Testis (tissue), 3 donors: ENCODE data around the gene PPARD. TPM values are rescaled to one million over a fixed set of nuclear protein-coding genes. Genes with fewer than 3 reads are reported as not detected.

Source experiments
- DNase-seq: peaks from one replicate; pipeline ENCODE4 v3.0.0-alpha.2; 2019
- H3K27ac ChIP-seq, 2 donors: fragments of 200-600 bp; sonication (generic); one replicate each; pipeline ENCODE4 v1.5.1; 2019
- H3K27me3 ChIP-seq: fragments of 200-600 bp; sonication (generic); one replicate; pipeline ENCODE4 v1.5.1; 2019
- H3K36me3 ChIP-seq: fragments of 200-600 bp; sonication (generic); one replicate; pipeline ENCODE4 v1.5.1; 2017; ENCODE audit warnings: low read depth; ENCODE audit errors: missing control alignments
- H3K4me1 ChIP-seq: fragments of 200-600 bp; sonication (generic); one replicate; pipeline ENCODE4 v1.5.1; 2019
- H3K4me3 ChIP-seq, 2 donors: fragments of 200-600 bp; sonication (generic); one replicate each; pipeline ENCODE4 v1.5.1; 2017 to 2019
- H3K9me3 ChIP-seq: fragments of 200-600 bp; sonication (generic); one replicate; pipeline ENCODE4 v1.5.1; 2017
- POLR2A ChIP-seq: fragments of 450-650 bp; IDR thresholded peaks from one replicate; pipeline ENCODE4 v1.6.1; 2017; ENCODE audit warnings: antibody characterized with exemption, mild to moderate bottlenecking, moderate library complexity
- WGBS, 2 donors: methylation state at CpG; one replicate each; pipeline ENCODE4 v1.1.5; 2018; 5-methylcytosine and 5-hydroxymethylcytosine counted together
- intact Hi-C: fragments of 100-400 bp; cut with DNase I; formaldehyde crosslinking; loops from one replicate; pipeline ENCODE4 v1.15.1; 2023; ENCODE audit warnings: low total_unique reads
- polyA plus RNA-seq: library from polyadenylated mRNA; stranded (reverse); fragments of 350-450 nt; fragmentation: Illumina TruSeq; extraction: RNeasy Lipid Tissue Mini Kit (QIAGEN cat#74804); gene quantifications from one replicate; pipeline ENCODE4 v1.2.3, GENCODE V29; 2014; ENCODE audit warnings: low read depth, low replicate concordance; ENCODE audit not compliant: insufficient read depth
- total RNA-seq, 2 donors: library from RNA; depleted of rRNA; stranded (reverse); fragments of >200 nt; gene quantifications; one replicate each; pipeline ENCODE4 v1.2.3, GENCODE V29; 2016
- TF ChIP-seq, protein P1 (sequence below), 3 experiments: fragments of 450-650 bp in 2 of 3; fragments of 200-600 bp in 1 of 3; sonication (generic) in 1 of 3; IDR thresholded peaks; one replicate each; pipeline ENCODE4 v1.5.1; 2016 to 2019; ENCODE audit warnings: antibody characterized with exemption in 3 of 3, mild to moderate bottlenecking in 2 of 3, moderate library complexity in 1 of 3

PPARD gene
- total and polyA plus RNA-seq, 3 donors from 2014 or later: 21.0 to 23.0 (median 21.5) TPM

DNA sequence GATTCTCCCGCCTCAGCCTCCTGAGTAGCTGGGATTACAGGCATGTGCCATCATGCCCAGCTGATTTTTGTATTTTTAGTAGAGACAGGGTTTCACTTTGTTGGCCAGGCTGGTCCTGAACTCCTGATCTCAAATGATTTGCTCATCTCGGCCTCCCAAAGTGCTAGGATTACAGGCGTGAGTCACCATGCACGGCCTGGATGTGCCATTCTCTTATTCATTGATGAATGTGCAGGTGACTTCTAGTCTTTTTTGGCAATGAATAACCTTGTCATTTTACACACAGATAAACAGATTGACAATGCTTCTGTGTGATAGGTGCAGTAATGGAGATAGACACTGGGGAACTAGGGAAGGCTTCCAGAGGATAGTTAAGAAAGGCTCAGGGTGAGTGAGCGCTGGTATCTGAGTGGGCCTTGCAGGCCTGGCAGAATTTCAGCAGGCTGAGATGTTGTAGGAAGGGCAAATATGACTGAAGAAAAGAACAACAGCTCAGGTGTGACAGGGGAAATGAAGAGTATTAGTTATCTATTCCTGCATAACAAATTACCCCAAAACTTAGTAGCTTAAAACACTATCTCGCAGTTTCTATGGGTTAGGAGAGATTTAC is 23.3 kb downstream of the PPARD start:
- H3K36me3 ChIP-seq: no peaks in the 10 kb centered on the region
- no peak for DNase-seq
- TF ChIP-seq, protein P1, sequence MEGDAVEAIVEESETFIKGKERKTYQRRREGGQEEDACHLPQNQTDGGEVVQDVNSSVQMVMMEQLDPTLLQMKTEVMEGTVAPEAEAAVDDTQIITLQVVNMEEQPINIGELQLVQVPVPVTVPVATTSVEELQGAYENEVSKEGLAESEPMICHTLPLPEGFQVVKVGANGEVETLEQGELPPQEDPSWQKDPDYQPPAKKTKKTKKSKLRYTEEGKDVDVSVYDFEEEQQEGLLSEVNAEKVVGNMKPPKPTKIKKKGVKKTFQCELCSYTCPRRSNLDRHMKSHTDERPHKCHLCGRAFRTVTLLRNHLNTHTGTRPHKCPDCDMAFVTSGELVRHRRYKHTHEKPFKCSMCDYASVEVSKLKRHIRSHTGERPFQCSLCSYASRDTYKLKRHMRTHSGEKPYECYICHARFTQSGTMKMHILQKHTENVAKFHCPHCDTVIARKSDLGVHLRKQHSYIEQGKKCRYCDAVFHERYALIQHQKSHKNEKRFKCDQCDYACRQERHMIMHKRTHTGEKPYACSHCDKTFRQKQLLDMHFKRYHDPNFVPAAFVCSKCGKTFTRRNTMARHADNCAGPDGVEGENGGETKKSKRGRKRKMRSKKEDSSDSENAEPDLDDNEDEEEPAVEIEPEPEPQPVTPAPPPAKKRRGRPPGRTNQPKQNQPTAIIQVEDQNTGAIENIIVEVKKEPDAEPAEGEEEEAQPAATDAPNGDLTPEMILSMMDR (IDR thresholded peaks at IDR 0.05): no peak
- TF ChIP-seq POLR2A: no peak
- intact Hi-C loops: no loop called here
- H3K4me1 ChIP-seq: peaks cover 6% of the 10 kb centered on the region
- H3K27ac ChIP-seq: no peak overlapping the region
- H3K27me3 ChIP-seq: no peaks in the 10 kb centered on the region
- 90 to 93% methylated on average over 6 of the region's 6 CpGs for WGBS, 2 donors
- no peaks in the 10 kb centered on the region for H3K9me3 ChIP-seq
- no peak overlapping the region for H3K4me3 ChIP-seq

DNA sequence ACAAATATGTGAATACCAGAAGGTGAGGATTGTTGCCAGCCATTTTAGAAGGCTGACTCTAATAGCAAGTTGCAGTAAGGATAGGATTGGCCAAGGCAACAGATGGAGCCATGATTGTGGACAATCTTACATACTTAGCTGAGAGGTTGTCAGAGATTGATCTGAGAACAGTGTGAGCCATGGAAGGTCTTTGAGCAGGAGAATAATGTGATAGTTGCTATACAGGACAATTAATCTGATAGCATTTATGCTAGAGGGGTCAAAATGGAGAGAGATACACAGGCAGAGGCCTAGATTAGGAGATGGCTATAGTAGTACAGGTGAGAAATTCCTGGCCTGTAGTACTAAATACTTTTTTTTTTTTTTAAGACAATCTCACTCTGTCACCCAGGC is 23.8 kb downstream of the PPARD start:
- TF ChIP-seq, protein P1 (IDR thresholded peaks at IDR 0.05): no peak
- TF ChIP-seq POLR2A: no peak
- H3K4me3 ChIP-seq: no peak overlapping the region
- H3K27ac ChIP-seq: no peak overlapping the region
- no peaks in the 10 kb centered on the region for H3K27me3 ChIP-seq
- H3K9me3 ChIP-seq: no peaks in the 10 kb centered on the region
- no peak for DNase-seq
- H3K36me3 ChIP-seq: no peaks in the 10 kb centered on the region
- intact Hi-C loops: no loop called here
- H3K4me1 ChIP-seq: peaks cover 2% of the 10 kb centered on the region

DNA sequence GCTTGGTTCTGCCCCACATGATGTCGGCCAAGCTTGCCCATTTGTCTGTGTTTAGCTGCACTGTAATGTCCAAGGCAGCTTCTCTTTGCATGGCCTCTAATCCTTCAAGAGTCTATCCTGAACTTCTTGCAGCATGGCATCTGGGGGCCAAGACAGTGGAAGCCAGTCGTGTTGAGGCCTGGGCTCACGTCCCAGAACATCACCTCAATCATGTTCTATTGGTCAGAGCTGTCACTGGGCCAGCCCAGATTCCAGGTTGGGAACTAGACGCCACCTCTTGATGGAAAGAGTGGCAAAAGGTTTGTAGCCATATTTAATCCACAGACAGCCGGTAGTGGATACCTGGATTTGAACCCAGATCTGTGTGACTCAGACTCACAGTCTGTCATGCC is 25.3 kb downstream of the PPARD start:
- H3K4me1 ChIP-seq: no peaks in the 10 kb centered on the region
- no peak overlapping the region for H3K4me3 ChIP-seq
- no peaks in the 10 kb centered on the region for H3K27me3 ChIP-seq
- no peak overlapping the region for H3K27ac ChIP-seq
- TF ChIP-seq, protein P1 (IDR thresholded peaks at IDR 0.05): no peak
- TF ChIP-seq POLR2A: no peak
- intact Hi-C loops: no loop called here
- WGBS, 2 donors: 84 to 89% methylated on average over 4 to 5 of the region's 5 CpGs
- no peak for DNase-seq
- H3K9me3 ChIP-seq: no peaks in the 10 kb centered on the region
- no peaks in the 10 kb centered on the region for H3K36me3 ChIP-seq

DNA sequence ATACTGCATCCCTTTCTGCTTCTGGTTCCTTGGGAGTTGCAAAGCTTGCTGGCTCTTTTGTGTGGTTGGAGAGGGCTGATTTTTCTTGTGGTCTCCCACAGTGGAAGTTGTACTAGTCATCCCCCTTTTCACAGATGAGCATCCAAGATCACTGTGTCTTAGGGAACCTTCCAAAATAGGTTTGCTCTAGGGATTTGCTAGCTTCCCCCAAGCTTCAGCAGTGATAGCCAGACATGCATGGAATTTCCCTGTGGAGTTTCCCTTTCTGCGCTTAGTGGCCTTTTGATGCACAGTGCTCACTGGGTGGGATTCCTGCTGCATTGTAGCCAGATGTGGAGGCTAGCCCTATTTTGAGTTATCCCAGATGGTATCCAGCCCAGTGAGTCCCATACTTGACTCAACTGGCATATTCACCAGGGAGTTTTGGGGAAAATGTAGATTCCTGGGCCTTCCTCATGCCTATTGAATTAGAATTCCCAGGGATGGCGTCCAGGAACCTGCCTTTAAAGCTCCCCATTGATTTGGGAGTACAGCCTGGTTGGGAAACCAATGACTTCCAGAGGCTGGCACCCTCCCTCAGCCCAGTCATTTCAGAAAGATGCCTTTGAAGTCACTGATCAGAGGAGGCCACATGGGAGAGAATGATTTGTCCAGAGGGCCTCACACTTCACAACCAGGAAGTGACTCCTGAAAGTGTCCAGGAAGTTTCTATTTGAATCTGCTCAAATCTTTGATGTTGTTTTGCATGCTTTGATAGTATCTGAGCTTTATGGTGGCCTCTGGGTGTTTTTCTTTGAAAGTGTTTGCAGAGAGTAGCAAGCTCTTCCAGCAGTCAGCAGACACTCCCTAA is 25.9 kb downstream of the PPARD start:
- intact Hi-C loops: no loop called here
- no peaks in the 10 kb centered on the region for H3K9me3 ChIP-seq
- H3K27ac ChIP-seq: no peak overlapping the region
- DNase-seq: no peak
- H3K27me3 ChIP-seq: no peaks in the 10 kb centered on the region
- no peaks in the 10 kb centered on the region for H3K36me3 ChIP-seq
- 88 to 100% methylated on average over 1 to 2 of the region's 2 CpGs for WGBS, 2 donors
- no peak for TF ChIP-seq POLR2A
- TF ChIP-seq, protein P1 (IDR thresholded peaks at IDR 0.05): no peak
- H3K4me3 ChIP-seq: no peak overlapping the region
- no peaks in the 10 kb centered on the region for H3K4me1 ChIP-seq
